ENCODE measurements around the gene STK24. TPM values are rescaled to one million over a fixed set of nuclear protein-coding genes. Genes with fewer than 3 reads are reported as not detected.

Gene STK24
- total and polyA plus RNA-seq, 10 of the 15 experiments (the other 5 are each of a cell fraction or from before 2014, with no cell fraction given), result 7.5 to 115 (median 52.9) TPM

DNA sequence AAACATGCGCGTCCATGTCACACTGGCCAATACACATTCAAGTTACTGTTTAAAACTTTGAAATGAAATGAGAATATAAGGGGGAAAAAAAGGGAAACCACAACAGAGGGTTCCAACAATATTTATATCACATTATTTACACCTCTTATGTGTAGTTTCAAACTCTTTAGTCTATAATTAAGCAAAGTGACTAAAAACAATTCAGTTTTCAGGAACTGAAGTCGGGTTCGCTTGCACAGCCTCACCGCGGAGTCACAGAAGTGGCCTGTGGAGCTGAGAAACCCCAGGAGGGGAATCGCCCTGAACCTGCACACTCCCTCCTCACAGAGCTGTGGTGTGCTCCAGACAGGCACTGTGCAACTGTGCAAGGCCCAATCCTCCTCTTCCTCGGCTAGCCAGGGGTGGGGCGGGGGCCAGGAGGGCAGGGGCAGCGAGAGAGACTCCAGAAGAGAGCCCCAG lies 75.9 kb downstream of the STK24 start:
- ChIA-PET CTCF (interaction anchor here (0.5 to 2.1 kb wide), 4 partner anchors 8 to 95 kb away, joined by 3 to 6 read pairs (median 4); no protein-coding TSS in a partner anchor), SMC1A (ENCODE audit: uncharacterized antibody, unreplicated experiment) (interaction anchor here (0.9 to 5.5 kb wide), 19 partner anchors 8 to 152 kb away, joined by 3 to 36 read pairs (median 6); no protein-coding TSS in a partner anchor), RAD21 (ENCODE audit: unreplicated experiment) (interaction anchor here (0.7 to 3.4 kb wide), 16 partner anchors 9 to 152 kb away, joined by 3 to 23 read pairs (median 8); partner anchors contain the start of gene STK24), POLR2A (interaction anchor here (0.6 to 2.5 kb wide), 6 partner anchors 12 to 67 kb away, joined by 3 to 13 read pairs (median 6); no protein-coding TSS in a partner anchor)
- Histone ChIP-seq H3K36me3 (ENCODE audit: control insufficient read depth in 2 of 2, insufficient read depth in 2 of 2, low read length in 1 of 2) (peaks cover 11 to 12% of the 10 kb centered on the region in 2 experiments; a peak in 3 of 4 replicates), H3K27ac (ENCODE audit: control insufficient read depth, insufficient read depth) (peak overlapping the region; percentile 70), H4K20me1 (ENCODE audit: control insufficient read depth, insufficient read depth) (peaks cover 7% of the 10 kb centered on the region; the same call in 1 of the 2 replicates), H3K4me2 (ENCODE audit: control insufficient read depth, insufficient read depth) (peak overlapping the region; percentile 59), H3K4me3 (no peak overlapping the region), H3K9me3 (replicated peaks; ENCODE audit: control insufficient read depth, insufficient read depth, low read length) (no peaks in the 10 kb centered on the region), H3K27me3 (replicated peaks in 1 of 2; ENCODE audit: control insufficient read depth in 2 of 2, insufficient read depth in 2 of 2, low read length in 1 of 2) (no peaks in the 10 kb centered on the region), H3K9ac (ENCODE audit: control insufficient read depth, insufficient read depth, low read length) (no peak overlapping the region), H3K79me2 (ENCODE audit: control insufficient read depth, insufficient read depth, low read length) (peaks cover 83% of the 10 kb centered on the region), H3K4me1 (ENCODE audit: control insufficient read depth, insufficient read depth, low read length) (peaks cover 48% of the 10 kb centered on the region), H2AFZ (ENCODE audit: control insufficient read depth, low read depth, low read length) (no peak overlapping the region)
- peak; percentile 93 for ATAC-seq
- in situ Hi-C loops (cut with MboI), result no loop called here
- FAIRE-seq, result no peak
- peak; percentile 57 for DNase-seq (ENCODE audit: low read depth, low spot score)
- no TSS peak for BruUV-seq (replicated peaks)
- 7% methylated on average over 10 of the region's 10 CpGs for WGBS (ENCODE audit: insufficient coverage, insufficient replicate concordance, low lambda C conversion rate, missing lambda C conversion rate)
- intact Hi-C loops (cut with micrococcal nuclease; ENCODE audit: unreplicated experiment), result loop anchor here (1.0 kb wide), 1 partner anchor 72 kb away; no protein-coding TSS in a partner anchor
- TF ChIP-seq TCF3 (IDR thresholded peaks at IDR 0.05; ENCODE audit: borderline replicate concordance, insufficient read depth, low read depth, low read length), result 0 out of 2 replicates have a peak, but pooled peaks have one; percentile 12
- TF ChIP-seq, protein P1, sequence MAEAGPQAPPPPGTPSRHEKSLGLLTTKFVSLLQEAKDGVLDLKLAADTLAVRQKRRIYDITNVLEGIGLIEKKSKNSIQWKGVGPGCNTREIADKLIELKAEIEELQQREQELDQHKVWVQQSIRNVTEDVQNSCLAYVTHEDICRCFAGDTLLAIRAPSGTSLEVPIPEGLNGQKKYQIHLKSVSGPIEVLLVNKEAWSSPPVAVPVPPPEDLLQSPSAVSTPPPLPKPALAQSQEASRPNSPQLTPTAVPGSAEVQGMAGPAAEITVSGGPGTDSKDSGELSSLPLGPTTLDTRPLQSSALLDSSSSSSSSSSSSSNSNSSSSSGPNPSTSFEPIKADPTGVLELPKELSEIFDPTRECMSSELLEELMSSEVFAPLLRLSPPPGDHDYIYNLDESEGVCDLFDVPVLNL (IDR thresholded peaks at IDR 0.05; ENCODE audit: low read depth, low read length), result no peak
- peak; percentile 58; the same call in 1 of the 2 replicates for TF ChIP-seq RB1 (IDR thresholded peaks at IDR 0.05; ENCODE audit: borderline replicate concordance)
- TF ChIP-seq, protein P2, sequence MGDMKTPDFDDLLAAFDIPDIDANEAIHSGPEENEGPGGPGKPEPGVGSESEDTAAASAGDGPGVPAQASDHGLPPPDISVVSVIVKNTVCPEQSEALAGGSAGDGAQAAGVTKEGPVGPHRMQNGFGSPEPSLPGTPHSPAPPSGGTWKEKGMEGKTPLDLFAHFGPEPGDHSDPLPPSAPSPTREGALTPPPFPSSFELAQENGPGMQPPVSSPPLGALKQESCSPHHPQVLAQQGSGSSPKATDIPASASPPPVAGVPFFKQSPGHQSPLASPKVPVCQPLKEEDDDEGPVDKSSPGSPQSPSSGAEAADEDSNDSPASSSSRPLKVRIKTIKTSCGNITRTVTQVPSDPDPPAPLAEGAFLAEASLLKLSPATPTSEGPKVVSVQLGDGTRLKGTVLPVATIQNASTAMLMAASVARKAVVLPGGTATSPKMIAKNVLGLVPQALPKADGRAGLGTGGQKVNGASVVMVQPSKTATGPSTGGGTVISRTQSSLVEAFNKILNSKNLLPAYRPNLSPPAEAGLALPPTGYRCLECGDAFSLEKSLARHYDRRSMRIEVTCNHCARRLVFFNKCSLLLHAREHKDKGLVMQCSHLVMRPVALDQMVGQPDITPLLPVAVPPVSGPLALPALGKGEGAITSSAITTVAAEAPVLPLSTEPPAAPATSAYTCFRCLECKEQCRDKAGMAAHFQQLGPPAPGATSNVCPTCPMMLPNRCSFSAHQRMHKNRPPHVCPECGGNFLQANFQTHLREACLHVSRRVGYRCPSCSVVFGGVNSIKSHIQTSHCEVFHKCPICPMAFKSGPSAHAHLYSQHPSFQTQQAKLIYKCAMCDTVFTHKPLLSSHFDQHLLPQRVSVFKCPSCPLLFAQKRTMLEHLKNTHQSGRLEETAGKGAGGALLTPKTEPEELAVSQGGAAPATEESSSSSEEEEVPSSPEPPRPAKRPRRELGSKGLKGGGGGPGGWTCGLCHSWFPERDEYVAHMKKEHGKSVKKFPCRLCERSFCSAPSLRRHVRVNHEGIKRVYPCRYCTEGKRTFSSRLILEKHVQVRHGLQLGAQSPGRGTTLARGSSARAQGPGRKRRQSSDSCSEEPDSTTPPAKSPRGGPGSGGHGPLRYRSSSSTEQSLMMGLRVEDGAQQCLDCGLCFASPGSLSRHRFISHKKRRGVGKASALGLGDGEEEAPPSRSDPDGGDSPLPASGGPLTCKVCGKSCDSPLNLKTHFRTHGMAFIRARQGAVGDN (IDR thresholded peaks at IDR 0.05), result no peak
- TF ChIP-seq, protein P3, sequence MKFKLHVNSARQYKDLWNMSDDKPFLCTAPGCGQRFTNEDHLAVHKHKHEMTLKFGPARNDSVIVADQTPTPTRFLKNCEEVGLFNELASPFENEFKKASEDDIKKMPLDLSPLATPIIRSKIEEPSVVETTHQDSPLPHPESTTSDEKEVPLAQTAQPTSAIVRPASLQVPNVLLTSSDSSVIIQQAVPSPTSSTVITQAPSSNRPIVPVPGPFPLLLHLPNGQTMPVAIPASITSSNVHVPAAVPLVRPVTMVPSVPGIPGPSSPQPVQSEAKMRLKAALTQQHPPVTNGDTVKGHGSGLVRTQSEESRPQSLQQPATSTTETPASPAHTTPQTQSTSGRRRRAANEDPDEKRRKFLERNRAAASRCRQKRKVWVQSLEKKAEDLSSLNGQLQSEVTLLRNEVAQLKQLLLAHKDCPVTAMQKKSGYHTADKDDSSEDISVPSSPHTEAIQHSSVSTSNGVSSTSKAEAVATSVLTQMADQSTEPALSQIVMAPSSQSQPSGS (IDR thresholded peaks at IDR 0.05; ENCODE audit: low read length), result peak; percentile 96
- TF ChIP-seq, protein P4, sequence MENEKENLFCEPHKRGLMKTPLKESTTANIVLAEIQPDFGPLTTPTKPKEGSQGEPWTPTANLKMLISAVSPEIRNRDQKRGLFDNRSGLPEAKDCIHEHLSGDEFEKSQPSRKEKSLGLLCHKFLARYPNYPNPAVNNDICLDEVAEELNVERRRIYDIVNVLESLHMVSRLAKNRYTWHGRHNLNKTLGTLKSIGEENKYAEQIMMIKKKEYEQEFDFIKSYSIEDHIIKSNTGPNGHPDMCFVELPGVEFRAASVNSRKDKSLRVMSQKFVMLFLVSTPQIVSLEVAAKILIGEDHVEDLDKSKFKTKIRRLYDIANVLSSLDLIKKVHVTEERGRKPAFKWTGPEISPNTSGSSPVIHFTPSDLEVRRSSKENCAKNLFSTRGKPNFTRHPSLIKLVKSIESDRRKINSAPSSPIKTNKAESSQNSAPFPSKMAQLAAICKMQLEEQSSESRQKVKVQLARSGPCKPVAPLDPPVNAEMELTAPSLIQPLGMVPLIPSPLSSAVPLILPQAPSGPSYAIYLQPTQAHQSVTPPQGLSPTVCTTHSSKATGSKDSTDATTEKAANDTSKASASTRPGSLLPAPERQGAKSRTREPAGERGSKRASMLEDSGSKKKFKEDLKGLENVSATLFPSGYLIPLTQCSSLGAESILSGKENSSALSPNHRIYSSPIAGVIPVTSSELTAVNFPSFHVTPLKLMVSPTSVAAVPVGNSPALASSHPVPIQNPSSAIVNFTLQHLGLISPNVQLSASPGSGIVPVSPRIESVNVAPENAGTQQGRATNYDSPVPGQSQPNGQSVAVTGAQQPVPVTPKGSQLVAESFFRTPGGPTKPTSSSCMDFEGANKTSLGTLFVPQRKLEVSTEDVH (IDR thresholded peaks at IDR 0.05; ENCODE audit: low read depth, partially characterized antibody), result peak; percentile 69
- TF ChIP-seq SMAD5 (IDR thresholded peaks at IDR 0.05; ENCODE audit: low read depth), result no peak
- TF ChIP-seq, protein P5, sequence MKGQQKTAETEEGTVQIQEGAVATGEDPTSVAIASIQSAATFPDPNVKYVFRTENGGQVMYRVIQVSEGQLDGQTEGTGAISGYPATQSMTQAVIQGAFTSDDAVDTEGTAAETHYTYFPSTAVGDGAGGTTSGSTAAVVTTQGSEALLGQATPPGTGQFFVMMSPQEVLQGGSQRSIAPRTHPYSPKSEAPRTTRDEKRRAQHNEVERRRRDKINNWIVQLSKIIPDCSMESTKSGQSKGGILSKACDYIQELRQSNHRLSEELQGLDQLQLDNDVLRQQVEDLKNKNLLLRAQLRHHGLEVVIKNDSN (IDR thresholded peaks at IDR 0.05; ENCODE audit: borderline replicate concordance, extremely low read length, insufficient read depth, low read depth, low read length), result no peak
- TF ChIP-seq MTA2 (IDR thresholded peaks at IDR 0.05; ENCODE audit: low read depth), result peak; percentile 100
- TF ChIP-seq WRNIP1 (IDR thresholded peaks at IDR 0.05; ENCODE audit: borderline replicate concordance, low read depth, low read length), result no peak
- TF ChIP-seq, protein P6, sequence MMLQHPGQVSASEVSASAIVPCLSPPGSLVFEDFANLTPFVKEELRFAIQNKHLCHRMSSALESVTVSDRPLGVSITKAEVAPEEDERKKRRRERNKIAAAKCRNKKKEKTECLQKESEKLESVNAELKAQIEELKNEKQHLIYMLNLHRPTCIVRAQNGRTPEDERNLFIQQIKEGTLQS (IDR thresholded peaks at IDR 0.05; ENCODE audit: borderline replicate concordance, extremely low read depth, low read depth, low read length), result no peak
